GM19397 (cell line): Measurements from ENCODE around the gene MED28.

Experiments used
- ATAC-seq: cut with Tn5 transposase; IDR thresholded peaks from one replicate; pipeline ENCODE4 v1.9.1; 2021; ENCODE audit warnings: mild to moderate bottlenecking, moderate library complexity; ENCODE audit not compliant: unreplicated experiment

MED28 gene

GRCh38 chr4:17664755-17665154, 50.3 kb downstream of the MED28 start:
- peak; percentile 95 for ATAC-seq

- peak; percentile 14 for ATAC-seq
Measured at GRCh38 chr4:17665346-17665745, 50.9 kb downstream of the MED28 start.

GRCh38 chr4:17665852-17666251, 51.4 kb downstream of the MED28 start:
- no peak for ATAC-seq

- ATAC-seq = no peak
Measured at GRCh38 chr4:17667253-17667652, 52.8 kb downstream of the MED28 start.

- no peak for ATAC-seq
Measured at GRCh38 chr4:17667653-17668201, 53.3 kb downstream of the MED28 start.

- ATAC-seq = no peak
Measured at GRCh38 chr4:17670423-17670822, 56.0 kb downstream of the MED28 start.

- ATAC-seq = no peak
Measured at GRCh38 chr4:17680559-17681280, 66.3 kb downstream of the MED28 start.

GRCh38 chr4:17681281-17682221, 67.1 kb downstream of the MED28 start:
- no peak for ATAC-seq

GRCh38 chr4:17682222-17682566, 67.8 kb downstream of the MED28 start:
- ATAC-seq = no peak
